Endothelial cell of umbilical vein (primary cell): ENCODE measurements around the gene HIP1. TPM values are rescaled to one million over a fixed set of nuclear protein-coding genes. Genes with fewer than 3 reads are reported as not detected.

Experiments
- BruUV-seq: library from RNA; stranded (reverse); fragments of 400-500 nt; replicated peaks from 2 replicates; lab custom pipeline; 2021; lab: Mats Ljungman, UMichigan
- CTCF ChIA-PET: fragments of 300-600, 350-600 bp; sonication (Branson Sonifier 250); formaldehyde crosslinking; loops from one replicate; lab custom pipeline; 2021; ENCODE audit warnings: antibody characterized with exemption, inconsistent platforms; lab: Charles Lee
- POLR2A ChIA-PET: fragments of 300-600, 350-600 bp; sonication (Branson Sonifier 250); formaldehyde crosslinking; loops from one replicate; lab custom pipeline; 2021; ENCODE audit warnings: antibody characterized with exemption, inconsistent platforms; lab: Charles Lee
- DNase-seq: peaks from one replicate; pipeline ENCODE4 v3.0.0-alpha.2; 2011; ENCODE audit warnings: low read depth, low spot score
- FAIRE-seq: peaks from 2 replicates; lab custom pipeline; 2011; peaks lifted over from hg19 to GRCh38; lab: Jason Lieb, UNC
- H2AFZ ChIP-seq: 2 replicates; pipeline ENCODE4 v1.6.0; 2012; ENCODE audit warnings: low read depth, low read length, control low read depth, inconsistent platforms
- H3K27ac ChIP-seq: 2 replicates; pipeline ENCODE4 v1.5.1; 2011; ENCODE audit warnings: low read depth, mild to moderate bottlenecking, control low read depth, low read length, moderate library complexity; ENCODE audit not compliant: insufficient read depth
- H3K27me3 ChIP-seq, 2 experiments: 2 replicates each; pipeline versions ENCODE4 v1.6.0 to v1.6.1; 2011; ENCODE audit warnings: low read length in 2 of 2, mixed read lengths in 1 of 2; ENCODE audit not compliant: control insufficient read depth in 2 of 2, insufficient read depth in 2 of 2
- H3K36me3 ChIP-seq, 2 experiments: 2 replicates in 1 of 2; 3 replicates in 1 of 2; pipeline ENCODE4 v1.5.1; 2011; ENCODE audit warnings: low read length in 2 of 2, mild to moderate bottlenecking in 1 of 2, moderate library complexity in 1 of 2; ENCODE audit not compliant: control insufficient read depth in 2 of 2, insufficient read depth in 2 of 2; ENCODE audit errors: extremely low read depth in 1 of 2
- H3K4me1 ChIP-seq: 3 replicates; pipeline ENCODE4 v1.5.1; 2011; ENCODE audit warnings: mild to moderate bottlenecking, low read length; ENCODE audit not compliant: control insufficient read depth, insufficient read depth; ENCODE audit errors: extremely low read depth
- H3K4me2 ChIP-seq: 2 replicates; pipeline ENCODE4 v1.6.1; 2011; ENCODE audit warnings: low read length, control low read depth, mixed read lengths; ENCODE audit not compliant: insufficient read depth
- H3K4me3 ChIP-seq, 3 experiments: fragments of 200-600 bp in 1 of 3; sonication (generic), shearing (Covaris generic) in 1 of 3; replicated peaks in 1 of 3; 2 replicates each; pipeline ENCODE4 v1.5.1; 2011 to 2016; ENCODE audit warnings: control low read depth in 3 of 3, low read length in 3 of 3, mild to moderate bottlenecking in 2 of 3, inconsistent platforms in 1 of 3, low read depth in 1 of 3, moderate library complexity in 1 of 3; ENCODE audit not compliant: insufficient read depth in 1 of 3
- H3K79me2 ChIP-seq: 2 replicates; pipeline ENCODE4 v1.6.0; 2012; ENCODE audit warnings: low read length, inconsistent platforms; ENCODE audit not compliant: control insufficient read depth, insufficient read depth
- H3K9ac ChIP-seq: replicated peaks from 2 replicates; pipeline ENCODE3; 2011; ENCODE audit warnings: low read length, control low read depth; ENCODE audit not compliant: insufficient read depth; ENCODE audit errors: extremely low read depth
- H3K9me1 ChIP-seq: replicated peaks from 3 replicates; pipeline ENCODE4 v1.6.0; 2011; ENCODE audit warnings: mild to moderate bottlenecking, low read length; ENCODE audit not compliant: control insufficient read depth, insufficient read depth; ENCODE audit errors: extremely low read depth
- H3K9me3 ChIP-seq: replicated peaks from 2 replicates; pipeline ENCODE4 v1.5.1; 2012; ENCODE audit warnings: low read length, inconsistent platforms; ENCODE audit not compliant: control insufficient read depth, insufficient read depth
- H4K20me1 ChIP-seq: replicated peaks from 2 replicates; pipeline ENCODE3; 2011; ENCODE audit warnings: mild to moderate bottlenecking, low read length; ENCODE audit not compliant: control insufficient read depth, insufficient read depth; ENCODE audit errors: extremely low read depth
- EZH2 ChIP-seq: IDR thresholded peaks from 2 replicates; pipeline ENCODE4 v1.6.1; 2012; ENCODE audit warnings: borderline replicate concordance, low read depth, mild to moderate bottlenecking, moderate library complexity, low read length, inconsistent platforms; ENCODE audit not compliant: severe bottlenecking
- FOS ChIP-seq: IDR thresholded peaks from 2 replicates; pipeline ENCODE4 v1.6.1; 2011; ENCODE audit warnings: mild to moderate bottlenecking, low read length, moderate library complexity, borderline replicate concordance; ENCODE audit not compliant: insufficient read depth
- GATA2 ChIP-seq: IDR thresholded peaks from 2 replicates; pipeline ENCODE4 v1.7.0; 2011; ENCODE audit warnings: low read depth, mild to moderate bottlenecking, moderate library complexity, mixed read lengths, low read length; ENCODE audit not compliant: insufficient read length, insufficient read depth
- JUN ChIP-seq: IDR thresholded peaks from 2 replicates; pipeline ENCODE4 v1.6.1; 2011; ENCODE audit warnings: borderline replicate concordance, low read depth; ENCODE audit not compliant: insufficient read length, insufficient read depth
- MYC ChIP-seq: IDR thresholded peaks from one replicate; pipeline ENCODE4 v1.6.1; 2011; ENCODE audit warnings: mild to moderate bottlenecking, low read depth, low read length
- POLR2A ChIP-seq: IDR thresholded peaks from 2 replicates; pipeline ENCODE4 v1.6.1; 2012; ENCODE audit warnings: low read depth, mild to moderate bottlenecking, control low read depth, low read length
- POLR2AphosphoS5 ChIP-seq: IDR thresholded peaks from 2 replicates; pipeline ENCODE4 v1.6.1; 2012; ENCODE audit warnings: low read depth, mild to moderate bottlenecking, control low read depth, low read length, moderate library complexity; ENCODE audit not compliant: insufficient read depth
- dilution Hi-C: fragments of 300-500 bp; cut with MboI; formaldehyde crosslinking; loops from one replicate; pipeline ENCODE4 v1.15.0; 2019; ENCODE audit warnings: low sequenced_read_pairs; ENCODE audit not compliant: extremely low pct_ligation_motif_present
- intact Hi-C: fragments of 100-400 bp; cut with micrococcal nuclease; formaldehyde crosslinking; loops from one replicate; pipeline ENCODE4 v1.10.0; 2022
- polyA plus RNA-seq, 4 experiments: library from polyadenylated mRNA; depleted of rRNA in 3 of 4; stranded (reverse) in 3 of 4; unstranded in 1 of 4; fragments of >200 nt; gene quantifications; 2 replicates each; pipeline versions ENCODE4 v1.2.1 to v1.2.3, GENCODE V29; 2011 to 2012; ENCODE audit warnings: missing spikeins in 1 of 4
- total RNA-seq: library from RNA; stranded (reverse); gene quantifications from 2 replicates; pipeline ENCODE4 v1.2.3, GENCODE V29; 2021
- TF ChIP-seq, protein P1 (sequence below), 2 donors: IDR thresholded peaks; 1 replicate in 1 of 2; 2 replicates in 1 of 2; pipeline ENCODE4 v1.5.1; 2011; ENCODE audit warnings: low read length in 2 of 2, mild to moderate bottlenecking in 2 of 2, moderate library complexity in 2 of 2, control low read depth in 1 of 2, inconsistent platforms in 1 of 2, low read depth in 1 of 2; ENCODE audit not compliant: insufficient read depth in 1 of 2; ENCODE audit errors: extremely low read depth in 1 of 2
- TF ChIP-seq, protein P2 (sequence below): IDR thresholded peaks from 2 replicates; pipeline ENCODE4 v1.6.1; 2011; ENCODE audit not compliant: insufficient read depth, insufficient read length

The HIP1 gene
- total and polyA plus RNA-seq, 2 donors (not counting 3 experiments of a cell fraction or from before 2014, with no cell fraction given) = 23.7 to 47.6 TPM

DNA sequence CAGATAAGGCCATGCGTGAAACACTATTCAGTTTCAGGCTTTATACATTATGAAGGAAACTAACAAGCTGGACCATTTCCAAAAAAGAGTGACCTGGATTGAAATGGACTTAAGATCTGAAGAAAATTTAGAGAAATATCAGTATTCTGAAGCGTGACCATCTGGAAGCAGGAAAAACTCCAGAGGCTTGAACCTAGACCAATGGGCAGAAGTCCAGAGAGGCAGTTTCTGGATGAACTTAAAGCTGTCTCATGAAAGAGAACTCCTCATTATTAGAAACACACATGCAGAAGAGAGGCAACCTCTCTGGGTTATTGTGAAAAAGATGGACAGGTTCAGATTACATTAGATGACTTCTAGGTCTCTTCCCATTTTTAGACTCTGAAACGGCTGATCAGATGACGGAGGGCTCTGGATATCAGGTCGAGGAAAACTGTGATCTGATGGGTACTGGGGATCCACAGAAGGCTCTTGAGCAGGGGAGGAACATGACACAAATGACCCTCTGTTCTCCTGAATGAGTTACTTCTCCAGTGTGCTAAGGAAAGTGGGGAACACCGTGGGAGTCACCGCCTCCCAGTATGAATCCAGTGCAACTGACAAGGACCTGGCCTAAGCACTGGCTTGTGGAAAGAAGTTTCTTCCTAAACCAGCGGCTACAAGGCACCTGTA lies 130.2 kb downstream of the HIP1 start:
- H3K4me3 ChIP-seq = no peak overlapping the region
- no peaks in the 10 kb centered on the region for H3K9me1 ChIP-seq
- no peak for DNase-seq
- ChIA-PET POLR2A (no interaction called here), CTCF (interaction anchor here (2.1 kb wide), 1 partner anchor 10 kb away, joined by 6 read pairs; no protein-coding TSS in a partner anchor)
- H3K36me3 ChIP-seq = no peaks in the 10 kb centered on the region
- dilution Hi-C loops (no loop called here), intact Hi-C loops (no loop called here)
- no peak overlapping the region for H3K27ac ChIP-seq
- H2AFZ ChIP-seq = no peak overlapping the region
- H3K27me3 ChIP-seq = no peaks in the 10 kb centered on the region
- no peaks in the 10 kb centered on the region for H3K79me2 ChIP-seq
- H3K4me2 ChIP-seq = no peak overlapping the region
- no peak overlapping the region for H3K9ac ChIP-seq
- H3K9me3 ChIP-seq = no peaks in the 10 kb centered on the region
- H3K4me1 ChIP-seq = peaks cover 8% of the 10 kb centered on the region
- H4K20me1 ChIP-seq = no peaks in the 10 kb centered on the region
- TF ChIP-seq FOS (no peak), GATA2 (no peak)
- TF ChIP-seq, protein P1, sequence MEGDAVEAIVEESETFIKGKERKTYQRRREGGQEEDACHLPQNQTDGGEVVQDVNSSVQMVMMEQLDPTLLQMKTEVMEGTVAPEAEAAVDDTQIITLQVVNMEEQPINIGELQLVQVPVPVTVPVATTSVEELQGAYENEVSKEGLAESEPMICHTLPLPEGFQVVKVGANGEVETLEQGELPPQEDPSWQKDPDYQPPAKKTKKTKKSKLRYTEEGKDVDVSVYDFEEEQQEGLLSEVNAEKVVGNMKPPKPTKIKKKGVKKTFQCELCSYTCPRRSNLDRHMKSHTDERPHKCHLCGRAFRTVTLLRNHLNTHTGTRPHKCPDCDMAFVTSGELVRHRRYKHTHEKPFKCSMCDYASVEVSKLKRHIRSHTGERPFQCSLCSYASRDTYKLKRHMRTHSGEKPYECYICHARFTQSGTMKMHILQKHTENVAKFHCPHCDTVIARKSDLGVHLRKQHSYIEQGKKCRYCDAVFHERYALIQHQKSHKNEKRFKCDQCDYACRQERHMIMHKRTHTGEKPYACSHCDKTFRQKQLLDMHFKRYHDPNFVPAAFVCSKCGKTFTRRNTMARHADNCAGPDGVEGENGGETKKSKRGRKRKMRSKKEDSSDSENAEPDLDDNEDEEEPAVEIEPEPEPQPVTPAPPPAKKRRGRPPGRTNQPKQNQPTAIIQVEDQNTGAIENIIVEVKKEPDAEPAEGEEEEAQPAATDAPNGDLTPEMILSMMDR (IDR thresholded peaks at IDR 0.05; ENCODE audit: extremely low read depth in 1 of 2, insufficient read depth in 1 of 2, low read depth in 1 of 2, low read length in 2 of 2) = no peak
- BruUV-seq = no TSS peak
- FAIRE-seq = no peak

DNA sequence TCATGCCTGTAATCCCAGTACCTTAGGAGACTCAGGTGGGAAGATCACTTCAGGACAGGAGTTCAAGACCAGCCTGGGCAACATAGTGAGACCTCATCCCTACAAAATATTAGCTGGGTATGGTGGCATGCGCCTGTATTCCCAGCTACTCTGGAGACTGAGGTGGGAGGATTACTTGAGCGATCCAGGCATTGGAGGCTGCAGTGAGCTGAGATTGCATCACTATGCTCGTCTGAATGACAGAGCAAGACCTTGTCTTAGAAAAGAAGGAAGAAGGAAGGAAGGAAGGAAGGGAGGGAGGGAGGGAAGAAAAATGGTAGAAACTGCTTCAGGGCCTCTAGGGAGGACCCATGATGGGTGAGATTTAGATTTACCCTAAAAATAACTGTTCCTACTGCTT lies 134.3 kb downstream of the HIP1 start:
- no peak for FAIRE-seq
- BruUV-seq = no TSS peak

More for the DNA sequence above, 134.3 kb downstream of the HIP1 start:
- no peak for DNase-seq
- H3K27ac ChIP-seq = no peak overlapping the region
- no peak overlapping the region for H3K4me2 ChIP-seq
- no peaks in the 10 kb centered on the region for H3K9me3 ChIP-seq
- TF ChIP-seq POLR2AphosphoS5 = no peak
- no peak for TF ChIP-seq JUN
- TF ChIP-seq, protein P2, sequence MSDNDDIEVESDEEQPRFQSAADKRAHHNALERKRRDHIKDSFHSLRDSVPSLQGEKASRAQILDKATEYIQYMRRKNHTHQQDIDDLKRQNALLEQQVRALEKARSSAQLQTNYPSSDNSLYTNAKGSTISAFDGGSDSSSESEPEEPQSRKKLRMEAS = no peak
- no peak for TF ChIP-seq GATA2
- no peak for TF ChIP-seq POLR2A
- TF ChIP-seq, protein P1 (IDR thresholded peaks at IDR 0.05; ENCODE audit: extremely low read depth in 1 of 2, insufficient read depth in 1 of 2, low read depth in 1 of 2, low read length in 2 of 2) = no peak
- no peak for TF ChIP-seq FOS
- no peak for TF ChIP-seq EZH2
- no peak for TF ChIP-seq MYC
- no peaks in the 10 kb centered on the region for H3K79me2 ChIP-seq
- dilution Hi-C loops (no loop called here), intact Hi-C loops (no loop called here)
- H3K4me3 ChIP-seq = no peak overlapping the region
- no peaks in the 10 kb centered on the region for H3K27me3 ChIP-seq
- no peak overlapping the region for H2AFZ ChIP-seq
- POLR2A ChIA-PET = no interaction called here
- CTCF ChIA-PET = no interaction called here
- peaks cover 5% of the 10 kb centered on the region for H3K4me1 ChIP-seq
- no peak overlapping the region for H3K9ac ChIP-seq
- no peaks in the 10 kb centered on the region for H3K9me1 ChIP-seq
- H3K36me3 ChIP-seq = no peaks in the 10 kb centered on the region
- no peaks in the 10 kb centered on the region for H4K20me1 ChIP-seq
